ENCODE data around the gene MTARC1.

MTARC1 gene

DNA sequence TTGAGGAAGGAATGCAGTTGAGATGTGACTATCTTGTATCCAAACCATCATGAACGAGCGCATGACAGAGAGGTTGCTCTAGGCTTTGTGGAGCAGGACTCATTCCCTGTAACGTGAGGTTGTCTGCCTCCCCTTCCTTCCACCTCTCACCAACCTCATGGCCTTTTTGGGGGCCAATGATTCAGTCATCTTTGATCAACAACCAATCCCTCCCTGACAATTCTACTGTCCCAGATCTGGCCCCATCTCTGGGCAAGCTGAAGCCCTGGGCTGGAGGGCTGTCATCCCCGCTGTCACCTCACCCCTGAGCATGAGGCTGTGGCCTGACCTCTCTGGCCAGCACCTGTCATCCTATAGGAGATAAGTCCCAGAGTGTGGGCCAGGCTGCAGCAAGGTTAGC is 19.7 kb downstream of the MTARC1 start:
- DNase-seq (ENCODE audit: low read depth in 2 of 2), result no peak

DNA sequence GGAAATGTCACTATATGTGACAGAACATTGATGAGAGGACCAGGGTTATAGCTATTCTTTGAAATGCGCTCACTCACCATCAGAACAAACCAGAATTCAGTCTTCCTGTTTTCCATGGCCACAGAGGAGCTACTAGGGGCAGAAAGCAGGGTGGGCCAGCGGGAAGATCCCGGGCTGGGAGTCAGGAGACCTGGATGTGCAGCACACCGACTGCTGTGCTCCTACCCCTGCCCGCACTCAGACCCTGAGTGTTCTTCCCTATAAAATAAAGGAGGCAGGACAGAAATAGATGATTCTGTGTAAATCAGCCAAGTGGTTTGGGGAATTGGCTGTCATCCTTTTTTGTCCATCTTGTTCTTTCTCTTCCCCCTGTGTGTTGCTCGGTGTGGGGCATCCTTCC is 21.0 kb downstream of the MTARC1 start:
- no peak for DNase-seq (ENCODE audit: low read depth in 2 of 2)

DNA sequence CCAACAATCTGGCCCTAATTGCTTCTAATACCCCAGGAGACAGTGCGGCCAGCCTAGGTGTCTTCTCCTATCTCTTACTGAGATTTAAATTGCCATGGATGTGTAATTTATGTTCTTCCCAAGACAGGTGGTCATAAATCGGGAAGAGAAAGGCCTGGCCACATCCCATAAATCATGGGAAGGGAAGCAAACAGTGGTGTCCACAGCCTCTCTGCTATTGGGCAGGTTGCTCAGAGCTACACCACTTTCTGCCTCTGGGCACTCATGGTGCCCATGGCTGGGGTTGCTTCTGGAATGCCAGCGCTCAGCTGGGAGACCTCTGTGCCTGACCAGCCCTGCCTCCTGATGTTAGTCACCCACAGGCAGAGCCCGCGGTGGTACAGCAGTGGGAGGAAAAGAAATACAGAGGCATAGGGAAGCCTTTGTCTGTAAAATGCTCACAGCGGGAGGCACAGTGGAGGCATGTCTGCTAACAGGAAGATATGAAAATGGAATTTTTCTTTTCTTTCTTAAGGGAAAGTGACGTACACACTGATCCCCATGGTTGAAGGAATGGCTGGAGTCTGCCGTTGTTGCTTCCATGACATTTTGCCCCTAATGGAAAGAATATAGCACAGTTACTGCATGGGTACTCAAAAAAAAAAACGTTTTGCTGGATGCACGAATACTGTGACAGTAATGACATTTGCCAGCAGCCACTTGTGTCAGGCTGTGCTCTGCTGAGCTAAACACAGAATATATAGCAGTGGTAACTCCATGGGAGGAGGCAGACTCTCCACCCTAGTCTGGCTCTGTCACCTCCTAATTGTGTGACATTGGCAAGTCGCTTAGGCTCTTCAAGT is 21.9 kb downstream of the MTARC1 start:
- no peak for DNase-seq (ENCODE audit: low read depth in 2 of 2)

DNA sequence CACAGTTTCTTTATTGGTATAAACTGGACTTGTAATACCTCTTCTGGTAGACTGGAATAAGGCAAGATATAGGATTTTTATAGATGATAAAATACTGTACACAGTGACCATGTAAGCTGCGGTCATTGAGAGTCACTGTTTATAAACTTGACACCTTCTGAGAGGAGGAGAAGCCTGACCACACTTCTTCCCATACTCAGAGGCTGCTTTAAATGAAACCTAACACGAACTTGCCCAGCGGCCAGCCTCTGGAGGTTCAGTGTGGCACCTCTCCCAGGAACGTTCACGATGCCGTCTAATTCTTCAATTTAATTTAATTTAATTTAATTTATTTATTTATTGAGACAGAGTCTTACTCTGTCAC is 22.5 kb downstream of the MTARC1 start:
- no peak for DNase-seq (ENCODE audit: low read depth in 2 of 2)

DNA sequence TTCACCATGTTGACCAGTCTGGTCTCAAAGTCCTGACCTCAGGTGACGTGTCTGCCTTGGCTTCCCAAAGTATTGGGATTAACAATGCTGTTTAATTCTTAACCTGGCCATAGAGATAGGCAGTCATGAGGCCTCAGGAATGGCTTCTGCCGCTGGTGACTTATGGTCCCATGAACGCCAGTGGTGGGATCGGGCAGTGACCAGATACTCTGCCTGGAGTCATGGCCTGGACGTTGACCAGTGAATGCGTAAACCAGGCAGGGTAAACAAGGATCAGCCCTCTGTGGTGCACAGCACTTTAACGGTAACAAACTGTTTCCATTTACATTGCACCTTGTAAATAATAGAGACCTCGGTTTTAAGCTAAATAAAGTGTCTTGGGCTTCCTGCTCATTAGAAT is 23.0 kb downstream of the MTARC1 start:
- DNase-seq (ENCODE audit: low read depth in 2 of 2), result no peak

DNA sequence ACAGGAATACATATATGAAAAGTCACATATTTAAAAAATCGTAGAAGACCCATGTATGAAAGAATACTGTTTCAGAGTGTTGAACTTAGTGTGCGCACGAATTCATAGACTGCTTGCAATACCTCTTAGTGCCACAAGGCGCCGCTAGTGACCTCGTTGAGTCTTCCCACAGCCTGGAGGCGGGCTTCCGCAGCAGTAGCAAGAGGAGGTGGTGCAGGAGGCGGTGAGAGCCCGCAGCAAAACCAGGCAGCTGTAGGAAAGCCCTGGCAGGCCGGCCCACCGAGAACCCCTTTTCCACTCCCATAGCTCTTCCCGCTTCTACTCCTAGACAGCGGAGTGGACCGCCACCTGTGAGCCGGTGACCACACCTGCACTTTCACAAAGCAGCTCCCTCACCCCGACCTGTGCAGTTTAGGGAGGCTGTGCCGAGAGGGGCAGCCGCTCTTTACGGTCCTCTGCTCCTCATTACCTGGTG is 23.5 kb downstream of the MTARC1 start:
- peak; percentile 47 to 55 for DNase-seq (ENCODE audit: low read depth in 2 of 2)

DNA sequence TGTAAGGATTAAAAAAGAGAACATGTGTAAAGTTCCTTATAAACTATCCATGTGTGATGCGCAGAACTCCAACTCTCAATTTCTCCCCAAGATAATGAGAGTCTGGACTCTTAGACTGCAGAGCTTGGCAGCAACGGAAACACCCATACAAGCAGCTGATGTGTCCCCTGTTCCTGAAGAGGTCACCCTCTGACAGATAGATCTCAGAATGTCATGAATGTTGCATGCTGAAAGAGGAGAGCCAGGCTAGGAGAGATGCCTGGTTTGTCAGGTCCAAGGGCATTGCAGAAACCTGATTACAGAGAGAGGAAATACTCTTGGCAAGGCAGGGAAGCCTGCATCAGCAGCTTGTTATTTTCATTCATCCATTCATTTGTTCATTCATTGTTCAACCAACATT is 24.2 kb downstream of the MTARC1 start:
- no peak for DNase-seq (ENCODE audit: low read depth in 2 of 2)

DNA sequence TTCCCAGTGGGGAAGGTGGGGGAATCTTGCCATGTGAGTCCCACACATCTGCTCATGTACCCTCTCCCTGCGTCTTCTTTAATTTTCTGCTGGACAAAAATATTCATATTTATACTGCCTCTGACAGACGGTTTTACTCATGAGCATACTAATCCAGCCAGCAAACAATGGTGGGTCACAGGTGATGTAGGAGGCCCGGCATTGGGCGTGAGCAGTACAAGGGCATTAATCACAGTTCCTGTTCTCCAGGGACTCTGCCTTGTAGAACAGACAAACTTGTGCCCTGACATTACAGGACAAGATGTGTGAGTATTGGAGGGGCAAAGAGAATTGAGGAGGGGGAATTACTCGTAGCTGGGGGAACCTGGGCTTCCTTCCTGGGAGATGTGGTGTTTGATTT is 25.0 kb downstream of the MTARC1 start:
- no peak for DNase-seq (ENCODE audit: low read depth in 2 of 2)

DNA sequence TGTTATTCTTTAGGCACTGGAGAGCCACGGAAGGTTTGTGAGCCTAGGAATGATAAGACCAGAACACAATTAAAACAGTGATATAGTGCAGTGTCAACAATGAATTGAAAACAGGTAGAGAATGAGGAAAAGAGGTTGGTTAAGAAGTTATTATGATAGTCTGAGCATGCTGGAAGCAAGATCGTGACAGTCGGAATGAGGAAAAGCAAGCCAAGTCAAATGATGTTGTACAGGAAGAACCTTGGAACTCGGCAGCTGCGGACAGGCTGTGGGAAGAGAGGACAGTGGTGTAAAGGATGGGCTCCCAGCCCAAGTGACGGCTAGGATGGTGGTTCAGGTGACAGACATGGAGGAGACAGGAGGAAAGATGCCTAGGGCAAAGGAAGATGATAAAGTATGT is 25.6 kb downstream of the MTARC1 start:
- DNase-seq (ENCODE audit: low read depth in 2 of 2), result no peak

DNA sequence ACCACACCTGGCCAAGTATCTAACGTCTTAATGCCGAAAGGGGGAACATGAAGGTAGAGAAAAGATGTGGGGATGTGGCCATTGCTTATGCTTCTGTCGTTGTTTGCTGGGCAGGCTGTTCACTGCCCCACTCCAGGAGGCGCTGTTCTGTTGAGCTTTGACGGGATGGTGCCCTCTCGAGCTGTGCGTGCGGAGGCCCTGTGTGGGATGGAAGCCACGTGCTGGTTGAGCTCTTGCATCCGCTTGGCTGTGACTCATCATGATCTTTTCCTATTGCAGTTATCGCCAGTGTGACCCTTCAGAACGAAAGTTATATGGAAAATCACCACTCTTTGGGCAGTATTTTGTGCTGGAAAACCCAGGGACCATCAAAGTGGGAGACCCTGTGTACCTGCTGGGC is 26.3 kb downstream of the MTARC1 start:
- DNase-seq (ENCODE audit: low read depth in 2 of 2), result no peak

DNA sequence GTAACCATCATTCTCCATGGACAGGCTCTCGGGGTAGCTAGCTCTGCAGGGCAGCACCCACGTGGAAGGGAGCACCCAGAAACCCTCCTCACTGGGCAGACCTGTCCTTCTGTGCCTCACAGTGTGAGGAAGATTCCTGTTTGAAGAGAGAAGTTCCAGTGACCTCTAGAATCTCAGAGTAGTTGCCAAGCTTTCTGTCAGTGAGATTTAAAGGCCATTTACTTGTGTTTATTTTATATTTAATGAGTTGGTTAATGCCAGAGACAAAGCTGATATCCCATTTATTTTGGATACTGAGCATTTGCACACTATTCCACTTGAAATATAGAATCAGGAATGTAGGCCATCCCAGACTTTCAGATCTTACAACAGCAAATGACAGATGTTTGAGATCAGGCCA is 28.7 kb downstream of the MTARC1 start:
- DNase-seq (ENCODE audit: low read depth in 2 of 2), result no peak

DNA sequence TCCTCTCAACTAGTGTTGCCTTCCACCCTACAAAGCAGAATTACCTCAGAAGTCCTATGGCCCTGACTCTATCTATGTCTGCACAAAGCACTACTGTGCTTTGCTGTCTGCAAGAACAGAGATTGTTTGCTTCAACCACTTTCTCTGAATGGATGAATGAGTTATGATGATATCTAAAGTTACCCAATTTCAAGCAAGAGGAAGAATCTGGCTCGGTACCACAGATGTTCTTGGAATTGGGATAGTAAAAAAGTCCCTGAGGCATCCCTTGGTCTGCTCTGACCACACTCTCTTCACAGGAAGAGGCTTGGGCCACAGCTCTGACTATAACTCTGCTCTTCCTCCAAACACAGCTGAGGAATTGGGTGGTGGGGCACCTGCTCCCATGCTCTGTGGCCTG is 31.2 kb downstream of the MTARC1 start:
- DNase-seq (ENCODE audit: low read depth in 2 of 2), result peak in 1 of 2 experiments; percentile 29

DNA sequence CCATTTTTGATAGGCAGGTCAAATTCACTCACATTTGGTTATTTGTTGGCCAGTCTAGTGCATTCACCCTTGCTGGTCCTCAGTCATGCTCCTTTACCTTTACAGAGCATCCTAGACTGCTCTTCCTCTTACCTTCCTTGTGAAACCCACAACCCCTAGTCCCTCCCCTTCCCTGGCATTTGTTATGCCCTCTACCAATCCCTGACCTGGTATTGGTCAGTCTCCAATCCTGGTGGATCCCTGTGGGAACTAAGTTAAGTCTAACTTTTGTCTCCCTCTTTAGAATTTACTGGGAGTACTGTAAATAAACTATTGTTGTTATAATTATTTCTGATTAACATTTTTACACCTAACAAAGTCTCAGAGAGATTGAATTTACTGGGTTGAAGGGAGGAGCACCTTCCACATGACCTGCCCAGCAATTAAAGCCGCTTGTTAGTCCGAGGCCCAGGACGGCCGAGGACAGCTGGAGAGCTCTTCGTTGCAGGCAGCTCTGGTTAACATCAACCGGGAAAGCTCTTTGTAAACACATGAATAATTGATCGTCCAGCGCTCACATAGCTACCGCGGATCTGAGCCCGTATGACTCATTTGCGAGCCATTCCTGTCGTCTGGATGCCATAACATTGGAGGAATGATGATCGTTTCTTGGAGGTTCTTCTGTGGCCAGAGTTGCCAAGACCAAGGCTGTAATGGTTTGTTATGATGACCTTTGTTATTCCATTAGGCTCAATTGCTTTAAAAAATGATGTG is 31.9 kb downstream of the MTARC1 start:
- DNase-seq (ENCODE audit: low read depth in 2 of 2), result peak; percentile 65 to 70

DNA sequence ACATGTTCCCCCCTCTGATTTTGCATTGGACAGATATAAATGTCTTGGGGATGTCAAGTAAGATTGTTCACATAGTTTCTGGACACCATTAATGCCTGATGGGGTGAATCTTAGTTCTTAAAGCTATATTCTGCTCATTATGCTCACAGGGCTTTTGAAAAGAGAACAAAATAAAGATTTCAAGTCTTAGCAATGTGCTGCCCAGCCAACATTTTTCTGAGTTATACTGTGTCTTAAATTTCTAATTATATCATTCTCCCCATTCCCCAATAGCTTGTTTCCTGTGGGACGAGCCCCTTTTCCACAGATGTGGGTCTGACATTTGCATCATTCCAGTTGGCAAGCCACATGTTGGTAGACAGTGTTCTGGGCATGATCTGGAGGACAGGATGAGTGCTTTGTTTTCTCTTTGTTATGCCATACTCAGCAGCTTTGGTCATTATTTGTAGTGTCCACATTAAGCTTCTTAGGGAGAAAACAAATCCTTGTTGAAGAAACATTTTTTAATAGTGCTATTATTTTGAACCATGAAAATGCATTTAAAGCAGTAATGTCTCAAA is 32.8 kb downstream of the MTARC1 start:
- no peak for DNase-seq (ENCODE audit: low read depth in 2 of 2)

DNA sequence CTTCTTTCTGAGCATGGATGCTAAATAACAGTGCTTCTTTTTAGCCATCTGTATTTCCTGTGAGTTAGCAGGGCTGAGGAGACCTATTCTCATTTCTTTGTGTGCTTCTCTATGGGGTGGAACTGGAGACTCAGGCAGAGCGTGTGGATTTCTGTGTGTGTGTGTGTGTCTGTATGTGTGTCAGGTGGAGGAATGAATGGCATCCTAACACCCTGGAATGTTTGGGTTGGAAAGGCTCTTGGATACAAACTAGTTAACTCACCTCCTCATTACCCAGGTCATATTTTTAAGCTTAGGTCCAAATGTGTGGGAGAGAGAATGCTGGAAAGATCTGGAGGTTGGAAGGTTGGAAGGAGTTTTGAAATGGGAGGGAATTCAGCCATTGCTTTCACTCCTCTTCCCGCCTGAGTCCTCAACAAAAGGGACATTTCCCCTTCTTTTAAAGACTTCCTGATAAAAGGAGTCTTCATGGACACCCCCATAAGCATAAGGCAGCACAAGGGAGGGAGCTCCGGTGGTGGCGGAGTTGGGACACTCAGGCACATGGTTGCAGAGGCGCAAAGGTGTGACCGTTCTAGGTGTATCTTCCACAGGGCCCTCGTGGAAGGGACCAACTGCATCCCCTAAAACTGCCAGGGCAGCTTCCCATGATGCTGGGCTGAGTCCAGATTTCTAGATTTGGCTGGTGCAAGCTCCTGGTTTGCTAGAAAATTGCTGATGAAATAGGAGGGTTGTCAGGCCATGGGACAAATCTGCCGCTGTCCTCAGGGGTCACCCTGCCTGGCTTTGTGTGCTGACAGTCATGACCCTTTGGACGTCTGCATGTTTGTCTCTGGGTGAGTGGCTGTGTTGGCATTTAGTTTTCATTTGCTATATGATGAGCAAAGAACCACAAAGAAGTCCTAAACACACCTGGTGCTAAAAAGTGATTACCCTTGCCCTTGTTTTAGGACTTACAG is 37.6 kb downstream of the MTARC1 start:
- DNase-seq (ENCODE audit: low read depth in 2 of 2), result no peak

DNA sequence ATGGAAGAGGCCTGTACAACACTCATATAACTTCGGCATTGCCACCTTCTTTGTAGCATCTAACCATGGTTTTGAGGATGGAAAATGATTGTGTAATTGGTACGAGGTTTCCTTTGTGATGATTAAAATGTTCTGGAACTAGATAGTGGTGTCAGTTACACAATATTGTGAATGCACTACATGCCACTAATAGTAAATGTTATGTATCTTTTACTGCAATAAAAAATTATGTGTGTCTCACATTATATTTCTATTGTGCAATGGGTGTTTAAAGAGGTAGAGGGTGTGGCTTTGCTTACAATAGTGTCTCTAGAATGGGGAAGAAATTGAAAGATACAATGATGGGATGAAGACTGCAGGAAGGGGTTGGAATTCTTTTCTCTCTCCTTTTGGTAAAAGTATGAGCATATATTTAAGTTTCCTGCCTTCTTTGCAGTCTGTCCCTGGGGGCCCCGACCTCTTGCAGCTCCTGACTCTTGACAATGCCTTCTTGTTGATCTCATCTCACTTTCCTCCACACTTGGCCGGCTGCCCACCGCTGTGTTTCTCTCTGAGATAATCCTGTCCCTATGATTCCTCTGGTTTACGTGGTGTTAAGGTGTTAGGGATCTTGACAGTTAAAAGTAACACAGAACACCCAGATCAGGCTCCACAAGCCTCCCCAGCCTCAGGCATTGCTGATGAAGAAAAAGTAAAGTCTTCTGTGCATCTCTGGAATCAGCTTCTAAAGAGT is 39.3 kb downstream of the MTARC1 start:
- no peak for DNase-seq (ENCODE audit: low read depth in 2 of 2)

DNA sequence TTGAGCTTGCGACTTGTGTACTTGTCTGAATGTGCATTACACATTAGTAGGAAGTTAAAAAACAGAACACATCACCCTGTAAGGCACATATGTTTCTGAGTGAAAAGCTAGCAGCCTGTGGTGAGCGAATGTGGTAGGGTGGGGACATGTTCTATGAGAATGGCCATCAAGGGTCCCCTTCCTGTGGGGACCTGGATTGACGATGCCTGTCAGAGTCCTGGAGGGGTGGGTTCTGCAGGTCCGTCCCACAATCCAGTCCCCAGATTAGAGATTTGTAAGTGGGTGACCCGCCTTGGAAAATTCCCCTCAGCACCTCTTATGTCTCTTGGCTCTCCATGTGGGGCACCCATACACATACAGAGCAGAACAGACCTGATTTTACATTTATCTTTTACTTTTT is 40.0 kb downstream of the MTARC1 start:
- DNase-seq (ENCODE audit: low read depth in 2 of 2), result no peak

DNA sequence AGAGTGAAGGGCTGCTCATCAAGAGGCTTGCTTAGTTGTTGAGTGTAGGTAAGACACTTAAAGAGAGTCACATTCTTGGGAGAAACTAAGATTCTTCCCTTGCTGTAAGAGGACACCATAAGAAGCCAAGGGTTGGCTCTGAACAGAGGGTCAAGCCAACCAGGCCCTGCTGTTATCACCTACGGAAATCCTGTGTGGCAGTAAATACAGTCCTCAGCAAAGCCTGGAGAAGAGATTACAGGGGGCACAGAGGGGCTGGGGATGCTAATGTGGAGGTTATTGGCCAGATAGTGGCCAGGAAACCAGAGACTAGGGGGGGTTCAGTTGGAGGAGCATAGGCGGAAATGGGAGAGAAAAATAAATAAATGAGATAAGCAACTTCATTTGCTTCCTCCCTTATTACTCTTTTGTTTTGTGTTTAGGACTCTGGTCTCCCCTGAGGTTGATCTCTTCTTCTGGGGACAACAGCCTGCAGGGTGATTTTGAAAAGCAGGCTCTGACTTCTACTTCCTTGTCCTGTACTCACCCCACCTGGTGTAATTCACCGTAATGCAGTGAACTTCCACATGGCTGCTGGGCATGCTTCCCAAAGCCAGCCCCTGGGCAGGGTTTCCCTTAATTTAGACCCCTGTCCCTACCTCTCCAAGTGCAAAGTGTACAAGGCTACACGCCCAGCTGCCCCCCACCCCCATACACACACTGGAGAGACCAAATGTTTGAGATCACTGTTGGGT is 40.9 kb downstream of the MTARC1 start:
- DNase-seq (ENCODE audit: low read depth in 2 of 2), result no peak

DNA sequence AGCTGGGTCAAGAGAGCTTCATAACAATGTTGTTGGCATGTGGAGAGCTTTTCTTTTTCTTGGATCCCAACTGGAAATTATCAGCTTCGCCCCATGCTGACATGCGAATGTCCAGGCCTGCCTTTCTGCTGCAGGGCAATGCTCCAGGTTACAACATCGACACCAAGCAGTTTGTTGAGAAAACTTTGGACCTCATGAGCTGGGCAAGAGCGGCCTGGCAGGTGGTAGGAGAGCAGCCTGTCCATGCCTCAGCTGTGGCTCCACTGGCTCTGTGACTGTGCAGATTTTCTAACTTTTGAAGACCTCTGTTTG is 41.4 kb downstream of the MTARC1 start:
- DNase-seq (ENCODE audit: low read depth in 2 of 2), result no peak

DNA sequence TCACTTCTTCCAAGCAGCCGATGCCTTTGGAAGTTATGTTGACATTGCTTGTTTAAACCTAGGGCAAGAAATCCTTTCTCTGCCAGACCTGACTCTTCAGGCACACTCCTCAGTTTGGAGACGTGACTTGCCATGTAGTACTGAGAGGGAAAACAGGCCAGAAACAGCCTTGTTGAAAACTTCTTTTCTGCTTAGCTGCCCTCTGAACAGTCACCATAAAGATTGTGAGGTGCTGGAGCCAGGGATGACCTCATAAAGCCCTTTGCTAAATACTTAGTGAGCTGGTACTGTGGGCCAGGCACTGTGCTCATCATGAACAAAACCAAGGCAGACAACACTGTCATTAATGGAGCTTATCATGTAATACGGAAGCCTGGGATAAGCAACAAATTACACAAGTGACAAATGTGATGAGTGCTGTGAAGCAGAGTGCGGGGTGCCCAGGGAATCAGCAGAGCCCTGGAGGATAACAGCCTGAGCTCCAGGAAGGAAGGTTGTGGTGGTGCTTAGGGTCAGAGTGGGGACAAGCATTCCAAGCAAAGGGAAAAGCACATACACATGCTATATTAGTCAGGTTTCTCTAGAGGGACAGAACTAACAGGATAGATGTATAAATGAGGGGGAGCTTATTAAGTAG is 42.4 kb downstream of the MTARC1 start:
- no peak for DNase-seq (ENCODE audit: low read depth in 2 of 2)

Data from fibroblast of skin of left quadriceps (primary cell).